Psoas muscle (tissue), 8 donors: ENCODE data around the gene GCKR. TPM values are rescaled to one million over a fixed set of nuclear protein-coding genes. Genes with fewer than 3 reads are reported as not detected.
"Not testable (repeated sequence)": the region's sequence is repeated elsewhere in the genome, so short reads cannot be mapped to it uniquely, and the experiment has no call there.

Experiments used
- ATAC-seq, 4 donors: fragments of 200-7000 bp; cut with Tn5 transposase; one replicate each; pipeline ENCODE4 v1.9.1; 2020; ENCODE audit warnings: moderate library complexity in 3 of 4, mild to moderate bottlenecking in 2 of 4
- DNase-seq, 2 donors: peaks; one replicate each; pipeline ENCODE4 v3.0.0-alpha.2; 2020
- H3K27ac ChIP-seq: fragments of 200-600 bp; one replicate; pipeline ENCODE4 v1.8.0; 2022
- H3K27me3 ChIP-seq, 3 donors: fragments of 200-600 bp in 1 of 3; one replicate each; pipeline versions ENCODE4 v1.6.1 to v1.8.0; 2013 to 2022; ENCODE audit warnings: low read length in 2 of 3, mild to moderate bottlenecking in 2 of 3, moderate library complexity in 1 of 3; ENCODE audit not compliant: insufficient read depth in 3 of 3
- H3K36me3 ChIP-seq, 2 donors: fragments of 200-600 bp in 1 of 2; one replicate each; pipeline versions ENCODE4 v1.6.1 to v1.8.0; 2013 to 2022; ENCODE audit warnings: low read depth in 1 of 2, mild to moderate bottlenecking in 1 of 2, moderate library complexity in 1 of 2; ENCODE audit not compliant: insufficient read depth in 1 of 2
- H3K4me1 ChIP-seq: fragments of 200-600 bp; one replicate; pipeline ENCODE4 v1.8.0; 2022
- H3K4me3 ChIP-seq: fragments of 200-600 bp; one replicate; pipeline ENCODE4 v1.8.0; 2022; ENCODE audit warnings: mild to moderate bottlenecking
- H3K9me3 ChIP-seq: fragments of 200-600 bp; one replicate; pipeline ENCODE4 v1.8.0; 2022
- WGBS, 3 donors: extraction: QIAGEN DNeasy Blood & Tissue Kit; methylation state at CpG; one replicate each; pipeline versions ENCODE4 v1.1.6 to v1.1.7; 2013; 5-methylcytosine and 5-hydroxymethylcytosine counted together
- intact Hi-C, 2 donors: fragments of 100-400 bp; cut with DNase I; formaldehyde crosslinking; loops; one replicate each; pipeline versions ENCODE4 v1.11.0 to v1.14.2; 2022
- polyA plus RNA-seq, 3 donors: library from polyadenylated mRNA; stranded (reverse); fragments of 200-250 nt; gene quantifications; one replicate each; pipeline ENCODE4 v1.2.3, GENCODE V29; 2013
- total RNA-seq, 4 donors: library from RNA; stranded (reverse); fragmentation: NEBNext Ultra II Directional in 2 of 4; extraction: Animal tissue kit (Norgen Biotek cat#: 25700) in 2 of 4; gene quantifications; one replicate each; pipeline versions ENCODE4 v1.2.1 to v1.2.4, GENCODE V29; 2021 to 2023
- TF ChIP-seq, protein P1 (sequence below): fragments of 200-600 bp; IDR thresholded peaks from one replicate; pipeline ENCODE4 v1.8.0; 2022; ENCODE audit warnings: antibody characterized with exemption
- donor health status: healthy with polysubstance abuse.
- donor health status: DM: no; HTN: no; CAD: no; lungs with moderate emphysema.
- donor health status: Bipolar disorder and iron deficiency.
- donor health status: healthy.
- donor health status: DM: yes; HTN: yes; CAD: no.
- donor health status: DM: no; HTN: no; CAD: no.
- donor health status: DM: no; HTN: no; CAD: no.
- donor health status: DM: yes; HTN: yes; CAD: no.

Gene GCKR
- total and polyA plus RNA-seq, 7 donors, result 0.05 to 2.0 (median 1.0) TPM; not detected in 3

DNA sequence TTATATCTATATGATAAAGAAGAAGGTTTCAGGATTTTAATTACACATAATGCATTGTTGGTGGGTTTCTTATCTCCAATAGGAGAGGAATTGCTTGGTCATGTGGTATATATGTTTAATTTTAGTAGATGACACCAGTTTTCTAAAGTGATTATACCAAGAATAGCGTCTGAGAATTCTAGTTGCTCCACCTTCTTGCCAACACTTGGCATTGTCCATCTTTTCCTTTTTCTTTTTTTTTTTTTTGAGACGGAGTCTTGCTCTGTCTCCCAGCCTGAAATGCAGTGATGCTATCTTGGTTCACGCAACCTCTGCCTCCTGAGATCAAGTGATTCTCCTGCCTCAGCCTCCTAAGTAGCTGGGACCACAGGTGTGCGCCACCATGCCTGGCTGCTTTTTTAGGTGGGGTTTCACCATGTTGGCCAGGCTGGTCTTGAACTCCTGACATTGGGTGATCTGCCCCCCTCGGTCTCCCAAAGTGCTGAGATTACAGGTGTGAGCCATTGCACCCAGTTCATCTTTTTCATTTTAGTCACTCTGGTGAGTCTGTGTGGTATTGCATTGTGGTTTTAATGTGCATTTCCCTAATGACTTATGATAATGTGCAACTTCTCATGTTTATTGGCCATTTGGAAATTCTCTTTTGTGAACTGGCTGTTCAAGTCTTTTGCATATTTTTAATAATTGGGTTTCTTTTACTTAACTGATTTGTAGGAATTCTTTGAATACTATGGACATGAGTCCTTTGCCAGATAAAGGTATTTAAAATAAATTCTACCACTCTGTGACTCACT, 48.9 kb downstream of the GCKR start:
- Histone ChIP-seq H3K4me3 (no peak overlapping the region), H3K27ac (no peak overlapping the region), H3K36me3 (no peaks in the 10 kb centered on the region), H3K27me3 (no peaks in the 10 kb centered on the region), H3K9me3 (no peaks in the 10 kb centered on the region), H3K4me1 (no peaks in the 10 kb centered on the region)
- intact Hi-C loops, result no loop called here
- DNase-seq (no peak), ATAC-seq (no peak)
- WGBS, 3 donors, result 77 to 92% (median 80%) methylated on average over 5 of the region's 5 CpGs
- TF ChIP-seq, protein P1, sequence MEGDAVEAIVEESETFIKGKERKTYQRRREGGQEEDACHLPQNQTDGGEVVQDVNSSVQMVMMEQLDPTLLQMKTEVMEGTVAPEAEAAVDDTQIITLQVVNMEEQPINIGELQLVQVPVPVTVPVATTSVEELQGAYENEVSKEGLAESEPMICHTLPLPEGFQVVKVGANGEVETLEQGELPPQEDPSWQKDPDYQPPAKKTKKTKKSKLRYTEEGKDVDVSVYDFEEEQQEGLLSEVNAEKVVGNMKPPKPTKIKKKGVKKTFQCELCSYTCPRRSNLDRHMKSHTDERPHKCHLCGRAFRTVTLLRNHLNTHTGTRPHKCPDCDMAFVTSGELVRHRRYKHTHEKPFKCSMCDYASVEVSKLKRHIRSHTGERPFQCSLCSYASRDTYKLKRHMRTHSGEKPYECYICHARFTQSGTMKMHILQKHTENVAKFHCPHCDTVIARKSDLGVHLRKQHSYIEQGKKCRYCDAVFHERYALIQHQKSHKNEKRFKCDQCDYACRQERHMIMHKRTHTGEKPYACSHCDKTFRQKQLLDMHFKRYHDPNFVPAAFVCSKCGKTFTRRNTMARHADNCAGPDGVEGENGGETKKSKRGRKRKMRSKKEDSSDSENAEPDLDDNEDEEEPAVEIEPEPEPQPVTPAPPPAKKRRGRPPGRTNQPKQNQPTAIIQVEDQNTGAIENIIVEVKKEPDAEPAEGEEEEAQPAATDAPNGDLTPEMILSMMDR, result no peak

DNA sequence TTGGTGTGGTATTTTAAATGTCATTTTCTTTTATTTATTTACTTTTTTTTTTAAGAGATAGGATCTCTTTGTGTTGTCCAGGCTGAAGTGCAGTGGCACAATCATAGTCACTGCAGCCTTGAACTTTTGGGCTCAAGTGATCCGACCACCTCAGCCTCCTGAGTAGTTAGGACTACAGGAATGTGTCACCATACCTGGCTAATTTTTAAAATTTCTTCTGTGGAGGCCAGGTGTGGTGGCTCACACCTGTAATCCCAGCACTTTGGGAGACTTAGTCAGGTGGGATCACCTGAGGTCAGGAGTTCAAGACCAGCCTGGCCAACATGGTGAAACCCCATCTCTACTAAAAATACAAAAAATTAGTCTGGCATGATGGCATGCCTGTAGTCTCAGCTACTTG, 52.7 kb downstream of the GCKR start:
- ATAC-seq (no peak), DNase-seq (no peak)
- H3K36me3 ChIP-seq, result no peaks in the 10 kb centered on the region
- no peak overlapping the region for H3K27ac ChIP-seq
- H3K4me1 ChIP-seq, result no peaks in the 10 kb centered on the region
- TF ChIP-seq, protein P1, result no peak
- no peaks in the 10 kb centered on the region for H3K9me3 ChIP-seq
- H3K27me3 ChIP-seq, result no peaks in the 10 kb centered on the region
- H3K4me3 ChIP-seq, result no peak overlapping the region
- intact Hi-C loops, result no loop called here
- 78 to 90% (median 90%) methylated on average over 1 of the region's 1 CpG for WGBS, 3 donors

DNA sequence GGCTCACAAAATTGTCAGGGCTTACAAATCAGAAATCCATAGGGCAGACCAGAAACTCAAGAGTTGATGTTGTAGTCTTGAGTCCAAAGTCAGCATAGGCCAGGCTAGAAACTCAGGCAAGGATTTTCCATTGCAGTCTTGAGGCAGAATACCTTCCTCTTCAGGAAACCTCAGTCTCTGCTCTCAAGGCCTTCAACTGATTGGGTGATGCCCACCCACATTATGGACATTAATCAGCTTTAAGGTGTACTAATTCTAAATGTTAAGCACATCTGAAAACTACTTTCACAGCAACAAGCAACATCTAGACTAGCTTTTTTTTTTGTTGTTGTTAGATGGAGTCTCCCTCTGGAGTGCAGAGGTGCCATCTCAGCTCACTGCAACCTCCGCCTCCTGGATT, 54.9 kb downstream of the GCKR start:
- Histone ChIP-seq H3K4me1 (no peaks in the 10 kb centered on the region), H3K36me3 (no peaks in the 10 kb centered on the region), H3K9me3 (no peaks in the 10 kb centered on the region), H3K27me3 (no peaks in the 10 kb centered on the region), H3K27ac (no peak overlapping the region), H3K4me3 (no peak overlapping the region)
- TF ChIP-seq, protein P1, result no peak
- ATAC-seq (no peak), DNase-seq (no peak)
- 93 to 100% (median 100%) methylated on average over 1 of the region's 1 CpG for WGBS, 3 donors
- intact Hi-C loops, result no loop called here

DNA sequence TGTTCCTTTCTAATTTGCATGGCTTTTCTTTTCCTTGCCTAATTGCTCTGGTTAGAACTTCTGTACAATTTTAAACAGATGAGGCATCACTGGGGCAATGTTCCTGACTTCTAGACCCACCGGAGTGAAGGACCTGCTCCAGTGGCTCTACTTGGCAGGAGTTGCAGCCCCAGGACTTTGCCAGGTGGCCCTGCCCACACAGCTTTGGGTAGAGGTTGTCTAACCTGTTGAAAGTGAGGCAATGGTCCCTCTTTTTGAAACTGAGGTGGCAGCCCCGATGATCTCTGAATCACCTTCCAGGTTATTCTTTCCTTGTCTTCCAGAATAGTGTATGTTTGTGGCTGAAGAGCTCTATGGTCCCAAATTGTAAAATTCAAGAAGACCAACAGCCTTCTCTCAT, 56.3 kb downstream of the GCKR start:
- Histone ChIP-seq H3K36me3 (no peaks in the 10 kb centered on the region), H3K4me3 (no peak overlapping the region), H3K27ac (no peak overlapping the region), H3K4me1 (no peaks in the 10 kb centered on the region), H3K9me3 (no peaks in the 10 kb centered on the region), H3K27me3 (no peaks in the 10 kb centered on the region)
- 68 to 74% (median 70%) methylated on average over 2 of the region's 2 CpGs for WGBS, 3 donors
- ATAC-seq (no peak), DNase-seq (no peak)
- TF ChIP-seq, protein P1, result no peak
- intact Hi-C loops, result no loop called here

DNA sequence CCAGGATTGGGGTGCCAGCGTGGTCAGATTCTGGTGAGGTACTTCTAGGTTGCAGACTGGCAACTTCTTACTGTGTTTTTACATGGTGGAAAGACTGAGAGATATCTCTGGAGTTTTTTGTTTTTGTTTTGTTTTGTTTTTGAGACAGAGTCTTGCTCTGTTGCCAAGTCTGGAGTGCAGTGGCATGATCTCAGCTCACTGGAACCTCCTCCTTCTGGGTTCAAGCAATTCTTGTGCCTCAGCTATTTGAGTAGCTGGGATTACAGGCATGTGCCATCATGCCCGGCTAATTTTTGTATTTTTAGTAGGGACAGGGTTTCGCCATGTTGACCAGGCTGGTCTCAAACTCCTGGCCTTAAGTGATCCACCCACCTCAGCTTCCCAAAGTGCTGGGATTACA, 57.8 kb downstream of the GCKR start:
- H3K4me1 ChIP-seq, DNase-seq, intact Hi-C loops, H3K27ac ChIP-seq, H3K4me3 ChIP-seq, H3K36me3 ChIP-seq, H3K9me3 ChIP-seq, ATAC-seq, H3K27me3 ChIP-seq: not testable (repeated sequence)
- WGBS, 3 donors, result 66 to 72% (median 70%) methylated on average over 3 of the region's 3 CpGs
